Measurements from ENCODE around the gene SERPINI1. TPM values are rescaled to one million over a fixed set of nuclear protein-coding genes. Genes with fewer than 3 reads are reported as not detected.

SERPINI1 gene
- total RNA-seq, 6 experiments from 2014 or later: 2.2 to 6.2 (median 2.6) TPM

DNA sequence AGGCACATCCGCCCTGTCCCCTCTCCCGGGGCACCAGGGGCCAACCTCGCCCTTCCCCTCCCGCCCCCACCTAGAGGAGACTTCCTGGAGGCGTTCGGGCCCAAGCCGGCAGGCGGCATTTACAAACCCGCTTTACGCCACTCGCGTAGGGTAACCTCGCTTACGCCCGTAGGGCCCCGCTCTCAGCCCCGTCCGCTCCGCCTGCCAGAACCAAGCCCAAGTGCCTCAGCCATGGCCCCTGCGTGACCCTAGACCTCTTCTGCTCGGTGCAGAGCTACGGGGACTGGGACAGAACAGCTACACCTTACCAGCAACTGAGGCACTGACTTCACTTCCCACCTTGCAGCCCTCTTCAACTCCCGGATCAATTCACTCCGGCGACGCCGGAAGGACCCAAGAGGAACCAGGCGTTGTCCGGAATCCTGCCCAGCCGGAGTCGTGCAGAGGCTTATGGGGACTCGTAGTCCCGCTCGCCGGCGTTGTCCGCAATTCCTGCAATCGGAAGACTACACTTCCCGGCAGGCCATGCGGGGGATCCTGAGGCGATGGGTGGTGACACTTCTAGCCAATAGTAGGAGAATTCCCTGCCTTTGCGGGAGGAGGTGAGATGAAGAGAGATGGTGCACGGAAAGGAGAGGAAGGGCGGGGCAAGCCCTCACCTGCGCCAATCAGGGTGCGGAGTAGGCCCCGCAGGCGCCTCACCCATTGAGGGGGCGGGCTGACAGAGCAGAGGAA lies 856 bp upstream of the SERPINI1 start, which contains the start of gene PDCD10:
Gene PDCD10 (minus strand): TSS at position 395 of the 735 bp plus-strand sequence. CDS start 14,735 bp downstream, outside the sequence.
- Mint-ChIP-seq H3K36me3 (ENCODE audit: low read depth) (no peaks in the 10 kb centered on the region; the same call in 1 of the 2 replicates), H3K27me3 (ENCODE audit: insufficient read depth) (no peaks in the 10 kb centered on the region), H3K27ac (no peak within 1 kb of the TSS), H3K4me1 (ENCODE audit: low read depth) (no peaks in the 10 kb centered on the region; the same call in 1 of the 2 replicates), H3K9me3 (no peaks in the 10 kb centered on the region), H3K4me3 (no peak within 1 kb of the TSS)
- DNase-seq: peak; percentile 99
- no peak; the same call in 1 of the 2 replicates for TF ChIP-seq CTCF (IDR thresholded peaks at IDR 0.05)

DNA sequence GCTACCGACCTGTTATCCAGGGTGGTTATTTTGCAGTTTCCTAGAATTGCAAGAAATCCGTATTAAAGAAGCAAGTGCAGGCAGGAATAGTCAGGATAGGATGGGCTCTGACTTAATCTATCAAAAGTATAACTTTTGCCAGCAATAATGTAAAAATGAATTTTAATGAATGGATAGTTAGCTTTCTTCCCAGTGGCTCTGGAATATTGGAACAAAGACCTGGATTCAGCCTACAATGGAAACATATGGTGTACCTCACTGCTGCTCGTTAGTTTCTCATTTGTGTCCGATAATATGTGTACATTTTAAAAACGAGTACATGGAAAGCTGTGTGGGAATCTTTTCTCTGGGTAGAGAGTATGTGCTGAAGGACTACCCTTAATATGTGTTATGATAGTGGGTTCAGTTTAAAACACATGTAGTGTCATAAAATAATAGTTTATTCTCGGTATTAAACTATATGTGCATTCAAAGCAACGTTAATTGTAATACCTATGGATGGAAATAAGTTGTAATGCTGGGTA lies 805 bp downstream of the SERPINI1 start:
- no peaks in the 10 kb centered on the region; the same call in 1 of the 2 replicates for H3K36me3 Mint-ChIP-seq (ENCODE audit: low read depth)
- TF ChIP-seq CTCF (IDR thresholded peaks at IDR 0.05): no peak
- H3K9me3 Mint-ChIP-seq: no peaks in the 10 kb centered on the region
- no peak overlapping the region for H3K27ac Mint-ChIP-seq
- no peaks in the 10 kb centered on the region for H3K27me3 Mint-ChIP-seq (ENCODE audit: insufficient read depth)
- DNase-seq: no peak
- no peaks in the 10 kb centered on the region for H3K4me1 Mint-ChIP-seq (ENCODE audit: low read depth)
- H3K4me3 Mint-ChIP-seq: no peak overlapping the region

DNA sequence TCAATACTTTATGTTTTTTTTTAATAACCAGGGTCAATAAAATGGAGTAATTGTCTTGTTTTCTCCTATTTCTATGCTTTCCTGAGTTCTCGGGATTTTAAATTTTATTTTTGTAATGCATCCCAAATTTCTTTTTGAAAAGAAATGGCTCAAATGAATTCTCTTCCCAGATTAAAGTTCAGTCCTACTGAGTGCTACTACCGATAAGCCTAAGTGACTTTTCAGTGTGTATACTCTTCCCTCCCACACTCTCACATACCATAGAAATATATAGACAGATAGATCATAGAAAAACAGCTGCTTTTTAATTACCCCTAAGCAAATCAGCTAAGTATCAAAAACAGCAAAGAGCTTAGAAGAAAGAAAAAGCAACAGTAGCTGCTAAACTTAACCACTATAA lies 1.5 kb downstream of the SERPINI1 start:
- no peak for DNase-seq
- no peak overlapping the region for H3K4me3 Mint-ChIP-seq
- H3K9me3 Mint-ChIP-seq: no peaks in the 10 kb centered on the region
- no peak for TF ChIP-seq CTCF (IDR thresholded peaks at IDR 0.05)
- no peak overlapping the region for H3K27ac Mint-ChIP-seq
- no peaks in the 10 kb centered on the region for H3K27me3 Mint-ChIP-seq (ENCODE audit: insufficient read depth)
- H3K36me3 Mint-ChIP-seq (ENCODE audit: low read depth): no peaks in the 10 kb centered on the region; the same call in 1 of the 2 replicates
- H3K4me1 Mint-ChIP-seq (ENCODE audit: low read depth): no peaks in the 10 kb centered on the region

DNA sequence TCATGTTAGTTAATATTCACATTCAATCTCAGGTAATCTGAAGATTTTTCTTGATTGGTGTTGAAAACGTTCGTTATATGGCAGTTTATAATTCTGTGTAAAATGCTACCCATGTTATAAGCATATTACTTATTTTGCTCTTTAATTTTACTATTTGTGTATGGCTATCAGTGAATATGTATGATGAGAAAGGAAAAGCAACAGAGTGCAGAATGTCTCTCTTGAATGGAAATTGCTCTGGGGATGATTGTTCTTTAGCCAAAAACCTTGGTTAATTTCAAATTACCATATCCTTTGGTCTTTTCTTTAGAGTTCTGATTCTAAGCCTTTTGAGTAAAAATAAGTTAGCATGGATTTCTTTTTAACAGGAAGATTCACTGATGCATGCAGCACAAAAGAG lies 2.5 kb downstream of the SERPINI1 start:
- no peak for TF ChIP-seq CTCF (IDR thresholded peaks at IDR 0.05)
- Mint-ChIP-seq H3K9me3 (no peaks in the 10 kb centered on the region), H3K27ac (no peak overlapping the region), H3K4me1 (ENCODE audit: low read depth) (no peaks in the 10 kb centered on the region), H3K4me3 (no peak overlapping the region), H3K36me3 (ENCODE audit: low read depth) (no peaks in the 10 kb centered on the region), H3K27me3 (ENCODE audit: insufficient read depth) (no peaks in the 10 kb centered on the region)
- DNase-seq: no peak

DNA sequence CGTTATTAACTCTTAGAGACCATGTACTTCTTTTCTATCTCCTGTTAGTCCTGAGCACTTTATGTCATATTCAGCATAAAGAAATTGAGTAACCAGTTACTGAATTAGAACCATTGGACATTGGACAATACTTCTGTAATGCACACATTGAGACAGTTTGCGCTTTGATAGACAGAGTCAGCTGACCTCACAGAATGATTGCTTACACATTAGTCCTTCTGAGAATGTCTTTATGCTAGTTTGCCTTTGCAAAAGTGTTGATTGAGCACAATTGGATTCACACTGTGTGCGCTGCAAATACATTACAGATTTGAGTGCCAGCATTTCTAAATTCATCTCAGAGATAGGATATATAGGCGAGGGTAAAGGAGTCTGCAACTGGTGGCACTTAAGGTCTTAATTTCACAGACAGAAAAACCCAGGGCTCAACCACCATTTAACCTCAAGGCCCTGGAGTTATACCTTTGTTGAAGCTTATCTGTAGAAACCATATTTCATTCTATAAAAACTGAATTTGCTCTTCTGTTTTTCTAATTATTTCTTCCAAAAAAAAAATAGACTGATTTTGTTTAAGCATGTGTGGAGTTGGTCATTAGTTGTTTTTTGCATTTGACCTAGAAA lies 3.8 kb downstream of the SERPINI1 start:
- H3K9me3 Mint-ChIP-seq: no peaks in the 10 kb centered on the region
- H3K4me3 Mint-ChIP-seq: no peak overlapping the region
- no peaks in the 10 kb centered on the region for H3K27me3 Mint-ChIP-seq (ENCODE audit: insufficient read depth)
- no peak for DNase-seq
- no peaks in the 10 kb centered on the region for H3K36me3 Mint-ChIP-seq (ENCODE audit: low read depth)
- no peak for TF ChIP-seq CTCF (IDR thresholded peaks at IDR 0.05)
- no peak overlapping the region for H3K27ac Mint-ChIP-seq
- no peaks in the 10 kb centered on the region for H3K4me1 Mint-ChIP-seq (ENCODE audit: low read depth)

All from HFFc6 (cell line).